Neural crest cell (in vitro differentiated cells): ENCODE data around the gene AFF2. TPM values are rescaled to one million over a fixed set of nuclear protein-coding genes. Genes with fewer than 3 reads are reported as not detected.

Experiments
- DNase-seq: peaks from one replicate; pipeline ENCODE4 v3.0.0; 2021; ENCODE audit warnings: low read depth, mixed read lengths, low spot score
- H3K27ac Mint-ChIP-seq: one replicate; pipeline ENCODE4 v1.8.0; 2021; ENCODE audit warnings: mild to moderate bottlenecking, mixed read lengths; ENCODE audit not compliant: unreplicated experiment
- H3K27me3 Mint-ChIP-seq: 2 replicates; pipeline ENCODE4 v1.8.0; 2021; ENCODE audit warnings: low read depth, mild to moderate bottlenecking, mixed read lengths
- H3K36me3 Mint-ChIP-seq: 2 replicates; pipeline ENCODE4 v1.8.0; 2021; ENCODE audit warnings: low read depth, mild to moderate bottlenecking, mixed read lengths
- H3K4me1 Mint-ChIP-seq: 2 replicates; pipeline ENCODE4 v1.8.0; 2021; ENCODE audit warnings: mixed read lengths
- H3K4me3 Mint-ChIP-seq: one replicate; pipeline ENCODE4 v1.8.0; 2021; ENCODE audit warnings: mild to moderate bottlenecking, mixed read lengths
- H3K9me3 Mint-ChIP-seq: 2 replicates; pipeline ENCODE4 v1.8.0; 2021; ENCODE audit warnings: mixed read lengths
- total RNA-seq: library from RNA; stranded (reverse); gene quantifications from 2 replicates; pipeline ENCODE4 v1.2.1, GENCODE V29; 2021
- TF ChIP-seq, protein P1 (sequence below): fragments of 200-600 bp; sonication (generic); conservative IDR thresholded peaks from 2 replicates; pipeline ENCODE4 v1.5.0; 2021; ENCODE audit warnings: antibody characterized with exemption, mild to moderate bottlenecking

Gene AFF2
- total RNA-seq, 1 donor from 2014 or later, result 15.4 TPM

DNA sequence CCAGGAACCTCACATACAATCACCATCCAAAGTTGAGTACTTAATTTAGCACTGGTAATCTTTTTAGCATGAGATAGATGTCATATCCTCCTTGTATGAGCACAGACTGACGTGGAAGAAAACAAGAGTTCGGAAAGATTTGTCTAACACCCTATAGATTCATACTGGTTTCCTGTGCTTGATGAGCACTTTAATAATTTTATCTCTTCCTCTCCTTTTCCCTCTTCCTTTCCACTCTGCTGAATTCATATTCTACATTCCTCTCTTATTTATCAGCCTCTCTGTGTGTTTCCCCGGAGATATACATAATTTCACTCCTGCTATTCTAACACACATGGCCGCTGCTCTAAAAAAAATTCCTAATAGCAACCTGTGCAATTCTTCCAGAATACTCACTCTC lies 273.9 kb downstream of the AFF2 start:
- Mint-ChIP-seq H3K36me3 (peaks cover 17% of the 10 kb centered on the region), H3K9me3 (peaks cover 18% of the 10 kb centered on the region), H3K27me3 (no peaks in the 10 kb centered on the region), H3K4me3 (no peak overlapping the region), H3K27ac (no peak overlapping the region), H3K4me1 (no peaks in the 10 kb centered on the region)
- DNase-seq, result no peak
- TF ChIP-seq, protein P1, sequence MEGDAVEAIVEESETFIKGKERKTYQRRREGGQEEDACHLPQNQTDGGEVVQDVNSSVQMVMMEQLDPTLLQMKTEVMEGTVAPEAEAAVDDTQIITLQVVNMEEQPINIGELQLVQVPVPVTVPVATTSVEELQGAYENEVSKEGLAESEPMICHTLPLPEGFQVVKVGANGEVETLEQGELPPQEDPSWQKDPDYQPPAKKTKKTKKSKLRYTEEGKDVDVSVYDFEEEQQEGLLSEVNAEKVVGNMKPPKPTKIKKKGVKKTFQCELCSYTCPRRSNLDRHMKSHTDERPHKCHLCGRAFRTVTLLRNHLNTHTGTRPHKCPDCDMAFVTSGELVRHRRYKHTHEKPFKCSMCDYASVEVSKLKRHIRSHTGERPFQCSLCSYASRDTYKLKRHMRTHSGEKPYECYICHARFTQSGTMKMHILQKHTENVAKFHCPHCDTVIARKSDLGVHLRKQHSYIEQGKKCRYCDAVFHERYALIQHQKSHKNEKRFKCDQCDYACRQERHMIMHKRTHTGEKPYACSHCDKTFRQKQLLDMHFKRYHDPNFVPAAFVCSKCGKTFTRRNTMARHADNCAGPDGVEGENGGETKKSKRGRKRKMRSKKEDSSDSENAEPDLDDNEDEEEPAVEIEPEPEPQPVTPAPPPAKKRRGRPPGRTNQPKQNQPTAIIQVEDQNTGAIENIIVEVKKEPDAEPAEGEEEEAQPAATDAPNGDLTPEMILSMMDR, result no peak

DNA sequence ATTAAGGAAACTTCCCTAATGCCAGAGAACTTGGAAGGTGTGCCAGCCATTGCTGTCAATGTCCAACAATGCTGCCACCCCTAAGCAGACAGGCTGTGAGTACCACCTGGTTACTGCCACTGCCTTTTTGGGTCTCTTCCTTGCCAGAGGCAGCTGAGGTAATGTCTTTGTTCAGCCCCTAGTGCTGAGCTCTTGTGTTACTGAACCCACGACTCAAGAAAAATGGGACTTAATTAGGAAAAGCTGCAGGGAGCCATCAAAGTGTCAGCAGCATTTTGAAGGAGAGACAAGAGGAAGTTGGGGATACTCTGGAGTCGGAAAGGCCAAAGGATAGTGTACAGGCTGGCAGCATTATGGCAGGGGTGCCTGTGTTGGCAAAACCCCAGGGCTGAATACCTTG lies 283.7 kb downstream of the AFF2 start:
- peaks cover 12% of the 10 kb centered on the region for H3K4me1 Mint-ChIP-seq
- peaks cover 8% of the 10 kb centered on the region for H3K36me3 Mint-ChIP-seq
- no peak overlapping the region for H3K27ac Mint-ChIP-seq
- TF ChIP-seq, protein P1, result no peak
- H3K9me3 Mint-ChIP-seq, result peaks cover 7% of the 10 kb centered on the region
- no peak overlapping the region for H3K4me3 Mint-ChIP-seq
- DNase-seq, result no peak
- H3K27me3 Mint-ChIP-seq, result no peaks in the 10 kb centered on the region

DNA sequence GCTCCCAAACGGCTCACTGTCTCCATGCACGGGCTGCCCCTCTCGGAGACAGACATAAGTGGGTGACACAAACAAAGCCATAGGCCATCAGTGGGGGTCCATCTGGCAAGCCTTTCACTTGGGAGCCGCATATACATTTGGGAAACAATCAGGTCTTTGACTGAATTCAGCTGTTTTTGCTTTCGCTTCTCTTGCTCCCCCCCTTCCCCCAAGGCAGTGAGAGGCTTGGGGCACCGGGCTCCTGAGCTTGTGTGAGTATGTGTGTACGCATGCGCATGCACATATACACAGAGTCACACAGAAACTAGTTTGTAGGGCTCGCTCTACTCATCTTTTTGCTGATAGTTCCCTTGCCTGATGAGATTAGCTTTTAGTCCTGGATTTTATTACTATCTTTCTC lies 284.4 kb downstream of the AFF2 start:
- Mint-ChIP-seq H3K27me3 (no peaks in the 10 kb centered on the region), H3K36me3 (peaks cover 5% of the 10 kb centered on the region), H3K4me3 (no peak overlapping the region), H3K9me3 (peaks cover 9% of the 10 kb centered on the region), H3K27ac (no peak overlapping the region), H3K4me1 (peaks cover 12% of the 10 kb centered on the region)
- DNase-seq, result peak; percentile 3
- TF ChIP-seq, protein P1, result no peak

DNA sequence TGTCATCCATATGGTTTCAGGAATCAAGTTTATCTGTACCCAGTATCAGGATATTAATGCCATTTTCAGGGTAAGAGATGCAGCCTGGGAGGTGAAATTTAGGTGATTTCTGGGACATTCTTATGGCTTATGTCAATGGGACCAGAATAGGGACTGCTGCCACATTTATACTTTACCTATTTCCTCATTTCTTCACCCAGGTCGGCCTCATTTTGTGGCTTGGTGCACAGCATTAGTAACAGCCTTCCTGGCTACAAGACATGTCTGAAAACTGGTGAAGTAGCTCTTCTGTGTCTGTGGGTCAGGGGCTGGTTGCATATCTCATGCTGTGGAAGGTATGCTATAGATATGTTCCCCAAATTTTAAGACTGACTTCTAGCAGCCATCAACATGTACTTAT lies 284.8 kb downstream of the AFF2 start:
- Mint-ChIP-seq H3K4me1 (peaks cover 12% of the 10 kb centered on the region), H3K4me3 (no peak overlapping the region), H3K36me3 (peaks cover 2% of the 10 kb centered on the region), H3K27ac (no peak overlapping the region), H3K9me3 (peaks cover 5% of the 10 kb centered on the region), H3K27me3 (no peaks in the 10 kb centered on the region)
- TF ChIP-seq, protein P1, result no peak
- DNase-seq, result no peak

DNA sequence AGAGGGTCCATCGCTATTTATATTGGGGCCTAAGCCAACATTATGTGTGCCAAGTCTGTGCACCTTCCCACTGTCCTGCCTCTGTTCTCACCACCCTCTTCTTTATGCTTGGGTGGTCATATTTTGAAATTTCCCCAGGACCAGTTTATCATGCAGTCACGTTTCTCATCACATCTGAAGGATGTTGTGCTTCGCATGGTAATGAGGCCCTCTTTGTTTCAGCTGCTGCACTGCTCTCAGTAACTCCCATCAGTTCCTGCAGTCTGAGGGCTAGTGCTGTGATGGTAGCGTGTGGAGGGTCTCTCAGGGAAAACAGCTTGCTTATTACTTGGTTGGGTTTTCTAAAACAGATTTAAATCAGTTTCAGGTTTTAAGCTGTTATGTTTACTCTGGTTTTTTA lies 288.0 kb downstream of the AFF2 start:
- Mint-ChIP-seq H3K4me1 (peaks cover 12% of the 10 kb centered on the region), H3K4me3 (no peak overlapping the region), H3K9me3 (peaks cover 3% of the 10 kb centered on the region)

More for the DNA sequence above, 288.0 kb downstream of the AFF2 start:
- no peaks in the 10 kb centered on the region for H3K36me3 Mint-ChIP-seq
- DNase-seq, result no peak
- H3K27me3 Mint-ChIP-seq, result no peaks in the 10 kb centered on the region
- TF ChIP-seq, protein P1, result no peak
- H3K27ac Mint-ChIP-seq, result no peak overlapping the region
